GM18517 (cell line): ENCODE measurements around the gene TTC33.
A peak's percentile ranks its signal among the peaks of the same experiment; 100 is the strongest.

ENCODE experiments used
- ATAC-seq: cut with Tn5 transposase; IDR thresholded peaks from one replicate; pipeline ENCODE4 v1.9.1; 2021; ENCODE audit warnings: mild to moderate bottlenecking, moderate library complexity; ENCODE audit not compliant: unreplicated experiment

Gene TTC33

GRCh38 chr5:40615586-40616170, 140.1 kb downstream of the TTC33 start:
- ATAC-seq, result no peak

GRCh38 chr5:40614923-40615585, 140.7 kb downstream of the TTC33 start:
- ATAC-seq, result no peak

GRCh38 chr5:40614466-40614865, 141.3 kb downstream of the TTC33 start:
- no peak for ATAC-seq

- no peak for ATAC-seq
Observed at GRCh38 chr5:40607202-40607601, 148.6 kb downstream of the TTC33 start.

GRCh38 chr5:40606077-40606765, 149.5 kb downstream of the TTC33 start:
- no peak for ATAC-seq

GRCh38 chr5:40605295-40605958, 150.3 kb downstream of the TTC33 start:
- no peak for ATAC-seq

DNA sequence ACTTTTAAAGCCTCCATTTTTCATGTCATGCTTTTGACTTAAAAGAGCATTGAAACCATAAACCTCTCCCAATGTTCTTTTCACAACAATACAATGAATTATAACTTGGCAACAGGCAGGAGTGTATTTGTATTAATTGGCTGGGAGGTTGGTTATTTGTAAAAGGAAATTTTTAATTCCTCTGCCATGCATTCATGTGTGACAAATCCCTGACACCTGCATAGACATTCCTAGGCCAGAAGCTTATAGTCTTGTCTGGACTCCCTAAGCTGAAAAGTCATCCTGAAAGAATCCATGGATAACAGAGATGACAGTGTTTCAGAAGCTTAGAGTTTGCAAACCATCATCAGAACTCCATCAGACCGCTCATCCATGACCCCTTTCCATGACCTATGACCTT, 152.4 kb downstream of the TTC33 start:
- ATAC-seq, result no peak

- ATAC-seq, result no peak
Observed at GRCh38 chr5:40601198-40601868, 154.4 kb downstream of the TTC33 start.

DNA sequence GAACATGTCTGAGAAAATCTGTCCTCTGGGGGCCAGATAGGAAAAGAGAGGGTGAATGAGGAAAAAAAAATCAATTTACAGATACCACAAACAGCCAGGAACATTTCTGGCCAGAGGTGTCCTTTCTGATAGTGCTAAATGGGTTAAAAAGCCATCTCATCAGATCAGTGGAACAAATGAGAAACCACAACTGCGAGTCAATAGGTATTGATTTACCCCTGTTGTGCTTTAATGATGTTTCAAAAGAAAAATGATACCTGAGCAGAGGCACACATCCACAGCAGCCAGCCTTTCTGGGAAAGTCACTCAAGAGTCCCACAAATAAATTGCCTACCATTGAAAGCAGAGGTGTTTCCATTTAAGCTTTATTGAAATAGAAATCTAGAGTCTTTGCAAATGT, 155.4 kb downstream of the TTC33 start:
- no peak for ATAC-seq

DNA sequence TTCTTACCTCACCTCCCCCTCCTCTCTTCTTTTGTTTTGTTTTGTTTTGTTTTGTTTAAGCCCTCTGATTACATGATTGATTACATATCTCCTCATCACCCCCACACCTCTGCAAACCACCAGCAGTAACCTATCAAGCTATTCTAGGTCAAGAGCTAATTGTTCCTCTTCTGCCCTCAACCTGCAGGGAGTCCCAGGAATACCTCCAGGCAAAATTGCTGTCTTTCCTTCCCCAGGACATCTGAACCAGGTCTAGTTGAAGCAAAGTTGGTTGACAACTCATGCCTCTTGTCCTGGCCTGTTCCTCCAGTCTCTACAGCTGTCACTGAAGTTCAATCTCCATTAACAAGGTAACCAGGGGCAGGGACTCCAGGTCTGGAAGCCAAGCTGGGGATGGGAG, 156.1 kb downstream of the TTC33 start:
- no peak for ATAC-seq

DNA sequence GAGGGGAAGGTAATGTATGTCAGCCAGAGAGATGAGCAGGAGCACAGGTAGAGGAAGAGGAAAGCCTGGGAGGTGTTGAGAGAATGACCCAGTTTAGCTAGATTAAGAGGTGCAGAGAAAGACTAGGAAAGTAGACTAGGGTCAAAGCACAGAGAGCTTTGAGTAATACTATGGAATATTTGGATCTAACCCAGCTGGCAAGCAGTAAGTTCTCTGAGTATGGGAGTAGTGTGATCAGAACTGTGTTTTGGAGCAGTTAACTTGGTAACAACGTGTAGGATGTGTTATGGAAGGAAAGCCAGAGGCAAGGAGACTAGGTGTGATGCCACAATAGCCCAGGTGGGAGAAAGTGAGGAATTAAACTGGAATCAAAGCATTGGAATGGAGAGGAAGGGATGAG, 160.9 kb downstream of the TTC33 start:
- no peak for ATAC-seq

DNA sequence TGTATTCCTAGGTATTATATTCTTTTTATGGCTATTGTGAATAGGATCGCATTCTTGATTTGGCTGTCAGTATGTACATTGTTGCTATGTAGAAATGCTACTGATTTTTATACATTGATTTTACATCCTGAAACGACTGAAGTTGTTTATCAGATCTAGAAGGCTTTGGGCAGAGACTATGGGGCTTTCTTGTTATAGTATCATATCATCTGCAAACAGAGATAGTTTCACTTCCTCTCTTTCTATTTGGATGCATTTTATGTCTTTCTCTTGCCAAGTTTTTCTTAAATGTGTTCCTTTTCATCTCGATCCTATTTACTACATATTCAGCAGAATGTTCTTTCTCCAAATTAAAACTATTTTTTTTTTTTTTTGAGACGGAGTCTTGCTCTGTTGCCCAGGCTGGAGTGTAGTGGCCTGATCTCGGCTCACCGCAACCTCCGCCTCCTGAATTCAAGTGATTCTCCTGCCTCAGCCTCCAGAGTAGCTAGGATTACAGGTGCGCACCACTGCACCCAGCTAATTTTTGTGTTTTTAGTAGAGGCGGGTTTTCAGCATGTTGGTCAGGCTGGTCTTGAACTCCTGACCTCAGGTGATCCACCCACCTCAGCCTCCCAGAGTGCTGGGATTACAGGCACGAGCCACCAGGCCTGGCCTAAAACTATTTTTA, 163.9 kb downstream of the TTC33 start:
- ATAC-seq, result peak; percentile 98

GRCh38 chr5:40587376-40587775, 168.4 kb downstream of the TTC33 start:
- no peak for ATAC-seq

GRCh38 chr5:40585537-40586267, 170.1 kb downstream of the TTC33 start:
- ATAC-seq, result no peak

GRCh38 chr5:40584054-40584453, 171.7 kb downstream of the TTC33 start:
- ATAC-seq, result no peak

DNA sequence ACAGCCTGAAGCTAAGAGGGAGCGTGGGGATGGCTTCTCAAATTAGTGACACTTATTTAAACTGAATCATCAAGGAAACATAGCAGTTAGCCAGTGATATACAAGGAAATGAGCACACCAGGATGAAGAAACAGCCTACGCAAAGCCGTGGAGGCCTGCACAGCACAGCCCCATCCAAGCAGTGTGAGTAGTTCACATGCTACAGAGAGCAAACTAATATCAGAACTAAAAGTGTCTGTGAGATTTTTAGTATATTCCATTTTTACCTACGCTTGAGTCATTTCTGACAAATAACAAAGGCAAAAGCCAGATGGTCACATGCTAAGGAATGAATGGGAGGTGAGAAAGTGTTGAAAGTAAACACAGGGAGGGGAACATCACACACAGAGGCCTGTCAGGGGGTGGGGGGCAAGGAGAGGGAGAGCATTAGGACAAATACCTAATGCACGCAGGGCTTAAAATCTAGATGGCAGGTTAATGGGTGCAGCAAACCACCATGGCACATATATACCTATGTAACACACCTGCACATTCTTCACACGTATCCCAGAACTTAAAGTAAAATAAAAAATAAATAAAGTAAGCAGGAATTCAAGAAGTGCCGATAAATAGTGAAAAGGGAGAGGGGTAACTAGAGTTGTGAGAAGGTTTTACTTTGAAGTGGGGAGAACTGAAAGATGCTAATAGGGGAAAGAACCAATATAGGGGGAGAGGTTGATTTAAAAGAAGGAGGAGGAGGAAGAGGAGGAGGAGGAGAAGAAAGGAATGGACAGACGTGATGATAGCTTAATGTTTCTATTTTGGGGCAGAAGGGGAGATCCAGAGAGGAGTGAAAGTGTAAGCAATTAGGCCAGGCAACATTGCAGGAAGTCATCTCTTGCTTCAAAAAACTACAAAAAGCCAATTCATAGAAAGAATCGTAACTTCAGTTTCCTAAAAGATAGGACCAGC, 177.0 kb downstream of the TTC33 start:
- peak; percentile 96 for ATAC-seq

GRCh38 chr5:40577718-40578117, 178.0 kb downstream of the TTC33 start:
- ATAC-seq, result no peak

- ATAC-seq, result no peak
Observed at GRCh38 chr5:40575921-40576320, 179.8 kb downstream of the TTC33 start.

- ATAC-seq, result no peak
Observed at GRCh38 chr5:40575411-40575810, 180.3 kb downstream of the TTC33 start.
